Hippocampal formation (tissue), 2 donors: Measurements from ENCODE around the gene PLK2.
A peak's percentile ranks its signal among the peaks of the same experiment; 100 is the strongest.

ENCODE experiments used
- DNase-seq, 2 donors: peaks; one replicate each; lab custom pipeline; 2025; lab: John Stamatoyannopoulos, UW

PLK2 gene

DNA sequence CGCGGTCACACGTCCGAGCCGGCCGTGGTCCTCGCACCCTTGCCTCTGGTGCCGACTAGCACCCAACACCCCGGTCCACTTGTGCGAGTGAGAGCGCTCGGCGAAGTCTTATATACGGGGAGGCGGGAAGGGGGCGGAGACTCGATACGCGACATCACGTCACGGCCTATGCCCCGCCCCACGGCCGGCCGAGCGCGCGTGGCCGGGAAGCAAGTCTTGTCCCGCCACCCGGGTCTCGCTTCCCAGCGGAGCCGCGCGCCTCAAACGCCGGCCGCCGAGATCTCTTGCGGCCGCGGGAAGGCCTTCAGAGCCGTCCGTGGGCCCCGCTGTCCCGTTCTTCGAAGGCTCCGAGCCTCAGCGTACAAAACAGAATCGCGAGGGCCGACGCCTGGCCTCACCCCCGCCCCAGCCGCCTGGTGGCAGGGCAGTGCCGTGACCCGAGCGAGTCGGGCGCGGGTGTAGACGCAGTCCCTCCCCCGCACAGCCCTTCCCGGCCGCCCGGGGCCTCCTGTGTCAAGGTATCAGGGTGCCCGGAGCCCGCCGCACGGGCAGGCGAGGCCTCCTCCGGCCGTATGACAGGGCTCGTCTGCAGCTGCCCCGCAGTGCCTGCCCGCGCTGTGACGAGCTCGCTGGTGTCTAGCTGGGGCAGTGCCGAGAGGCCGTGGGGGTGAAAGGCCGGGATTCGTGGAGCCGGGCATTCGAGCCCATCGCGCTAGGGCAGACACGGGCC, at the start of gene PLK2:
Gene PLK2 (minus strand): TSS at position 85 of the 730 bp plus-strand sequence. CDS start 127 bp downstream, outside the sequence.
- DNase-seq, result peak; percentile 89 to 92

DNA sequence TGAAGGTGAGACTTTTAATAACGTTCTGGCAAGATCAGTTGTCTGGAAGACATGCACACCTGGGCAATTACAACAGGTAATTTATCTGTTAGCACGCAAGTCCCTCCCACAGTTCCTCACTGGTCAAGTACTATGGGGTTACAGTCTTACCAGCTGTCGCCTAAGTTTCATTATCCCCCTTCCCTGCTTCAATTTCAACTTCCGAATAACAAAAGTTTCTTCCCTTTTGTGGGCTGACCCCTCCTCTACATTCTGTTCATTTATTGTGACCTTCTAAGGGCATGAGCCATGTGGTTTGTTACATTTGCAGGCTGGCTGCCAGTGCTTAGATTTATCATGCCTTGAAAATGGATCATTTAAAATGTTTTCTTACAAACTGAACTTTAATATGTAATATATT, 47.8 kb upstream of the PLK2 start:
- DNase-seq, result no peak

DNA sequence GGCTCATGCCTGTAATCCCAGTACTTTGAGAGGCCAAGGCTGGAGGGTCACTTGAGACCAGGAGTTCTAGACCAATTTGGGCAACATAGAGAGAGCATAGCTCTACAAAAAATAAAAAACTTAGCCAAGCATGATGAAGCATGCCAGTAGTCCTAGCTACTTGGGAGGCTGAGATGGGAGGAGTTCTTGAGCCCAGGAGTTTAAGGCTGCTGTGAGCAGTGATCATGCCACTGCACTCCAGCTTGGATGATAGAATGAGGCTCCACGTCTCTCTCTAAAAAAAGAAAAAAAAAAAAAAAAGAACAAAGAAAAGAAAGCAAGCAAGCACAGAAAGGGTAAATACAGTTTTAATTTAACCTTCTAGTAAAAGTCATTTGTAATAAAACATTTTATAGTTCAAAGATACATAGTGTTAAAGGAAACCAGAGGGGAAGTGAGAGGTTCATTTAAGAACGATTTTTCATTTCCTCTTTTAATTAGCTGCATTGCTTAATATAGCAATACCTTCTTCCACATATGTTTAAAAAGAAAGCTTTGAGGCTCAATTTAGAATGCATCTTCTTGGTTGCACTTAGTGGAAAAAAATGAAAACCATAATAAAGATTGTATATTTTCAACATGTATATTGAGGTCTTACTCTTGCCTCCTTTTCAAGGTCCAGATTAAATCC, 46.2 kb upstream of the PLK2 start:
- DNase-seq, result no peak

DNA sequence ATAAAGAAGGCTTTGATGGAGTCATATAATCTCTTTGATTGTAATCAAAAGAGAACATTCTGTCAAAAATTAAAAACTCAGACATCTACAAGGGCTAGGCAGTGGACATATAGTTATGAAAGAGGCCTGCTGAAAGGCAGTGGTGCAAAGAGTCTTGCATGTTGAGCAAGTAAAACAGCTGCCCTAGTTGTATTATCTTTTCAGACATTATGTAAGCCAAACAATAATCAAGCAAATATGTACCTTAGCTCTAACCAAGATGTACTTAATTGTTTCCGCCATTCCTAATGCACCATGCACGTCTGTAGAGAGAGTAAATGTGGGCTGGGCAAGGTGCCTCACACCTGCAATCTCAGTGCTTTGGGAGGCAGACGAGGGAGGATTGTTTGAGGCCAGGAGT, 45.6 kb upstream of the PLK2 start:
- no peak for DNase-seq

DNA sequence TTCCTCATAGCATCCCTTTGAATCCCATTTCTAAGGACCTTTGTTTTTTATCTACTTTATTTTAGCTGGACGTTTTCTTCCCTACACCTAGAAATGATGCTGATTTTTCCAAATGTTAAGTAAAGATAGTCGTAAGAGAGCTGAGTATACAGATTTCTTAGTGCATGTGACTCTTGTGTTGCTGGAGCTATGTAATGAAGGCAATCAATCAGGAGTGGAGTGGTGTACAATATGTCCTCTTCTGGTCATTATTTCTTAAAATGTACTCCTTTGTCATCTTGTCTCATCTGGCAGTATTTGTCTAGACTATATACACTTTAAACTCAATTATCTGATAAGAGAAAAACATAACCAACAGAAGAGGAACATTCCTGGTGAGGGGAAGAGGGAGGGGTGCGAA, 44.9 kb upstream of the PLK2 start:
- DNase-seq, result no peak

DNA sequence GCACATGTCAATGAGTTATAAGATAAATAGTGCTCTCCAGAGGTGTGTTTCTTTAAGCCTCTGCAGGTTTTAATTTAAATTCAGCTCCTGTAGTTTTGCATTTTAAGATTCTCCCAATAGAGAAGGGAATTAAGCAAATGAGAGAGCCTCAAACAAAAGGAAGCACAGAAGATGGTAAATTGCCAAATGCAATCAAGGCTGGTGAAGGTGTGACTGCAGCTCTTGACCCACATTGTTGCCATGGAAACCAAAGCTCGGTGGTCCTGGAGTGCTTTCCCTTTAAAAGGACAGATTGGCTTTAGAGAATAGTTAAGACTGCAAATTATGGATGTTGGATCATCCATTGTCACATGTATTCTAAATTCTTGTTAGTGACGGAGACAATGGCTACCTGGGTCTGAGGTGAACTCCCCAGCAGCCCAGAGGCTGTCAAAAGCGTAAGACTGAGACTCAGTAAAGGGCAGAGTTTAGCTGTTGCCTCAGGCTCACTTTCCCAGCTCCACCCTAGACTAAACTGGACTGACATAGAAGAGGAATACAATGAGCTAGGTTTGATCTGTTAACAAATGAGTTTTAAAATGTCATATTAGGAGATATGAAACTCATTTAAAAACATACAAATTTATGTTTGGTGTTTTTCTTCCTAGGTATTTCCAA, 43.6 kb upstream of the PLK2 start:
- DNase-seq, result no peak

DNA sequence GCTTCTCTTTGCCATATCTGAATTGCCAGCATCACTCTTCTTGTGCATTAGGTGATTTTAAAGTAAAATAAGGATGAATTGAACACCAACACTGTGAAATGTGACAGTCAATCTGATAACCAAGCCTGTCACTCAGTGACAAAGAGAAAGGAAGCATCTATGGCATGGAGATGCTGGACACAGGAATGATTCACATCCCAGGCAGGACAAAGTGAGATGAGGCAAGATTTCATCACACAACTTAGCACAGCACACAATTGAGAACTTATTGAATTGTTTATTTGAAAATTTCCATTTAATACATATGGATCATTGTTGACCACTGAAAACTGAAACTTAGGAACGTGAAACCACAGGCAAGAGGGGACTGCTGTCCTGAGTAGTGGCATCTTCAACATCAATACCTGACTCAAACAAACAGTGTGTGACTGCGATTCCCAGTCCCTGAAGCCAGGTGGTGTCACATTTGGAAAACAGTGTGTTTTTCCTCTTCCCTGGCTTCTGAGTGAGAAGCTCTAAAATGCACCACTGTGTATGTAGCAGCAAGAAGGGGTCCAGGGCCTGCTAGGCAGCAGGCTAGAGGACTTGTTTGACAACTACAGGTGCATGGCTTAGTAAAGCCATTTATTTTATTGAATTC, 42.0 kb upstream of the PLK2 start:
- DNase-seq, result no peak

DNA sequence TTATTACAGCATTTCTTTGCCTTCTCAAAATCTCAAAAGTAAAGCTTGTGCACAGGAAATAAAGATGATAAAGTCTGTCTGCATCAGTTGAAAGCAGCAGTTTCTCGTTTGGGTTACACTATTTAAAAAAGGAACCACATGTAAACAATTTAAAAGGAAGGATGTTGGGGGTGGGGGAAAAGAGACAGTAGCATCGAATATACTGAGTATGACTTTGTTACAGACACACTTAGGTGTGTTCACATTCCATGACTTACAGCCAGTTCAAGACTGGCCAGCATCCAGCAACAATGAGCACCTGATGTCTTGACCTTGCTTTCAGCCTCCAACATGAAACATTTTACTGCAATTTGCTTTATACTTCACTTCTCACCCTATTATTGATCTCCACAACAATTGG, 40.1 kb upstream of the PLK2 start:
- DNase-seq, result no peak

DNA sequence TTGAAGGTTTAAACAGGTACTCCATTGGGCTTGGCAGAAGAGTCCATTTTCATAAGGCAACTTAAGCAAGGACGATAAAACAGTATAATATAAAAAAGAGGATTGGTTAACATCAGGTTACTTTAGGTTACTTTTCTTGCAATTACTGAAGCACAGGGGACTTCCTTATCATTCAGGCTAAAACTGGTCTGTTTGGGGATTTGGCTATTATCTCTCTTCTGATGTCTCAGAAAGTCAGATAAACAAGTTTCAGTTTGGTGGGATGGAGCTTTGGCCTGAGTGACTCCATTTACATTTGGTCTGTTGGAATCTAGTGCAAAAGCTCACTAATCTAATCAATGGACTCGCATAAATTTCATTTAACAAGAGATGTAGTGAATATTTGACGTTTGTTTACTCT, 39.3 kb upstream of the PLK2 start:
- DNase-seq, result no peak

DNA sequence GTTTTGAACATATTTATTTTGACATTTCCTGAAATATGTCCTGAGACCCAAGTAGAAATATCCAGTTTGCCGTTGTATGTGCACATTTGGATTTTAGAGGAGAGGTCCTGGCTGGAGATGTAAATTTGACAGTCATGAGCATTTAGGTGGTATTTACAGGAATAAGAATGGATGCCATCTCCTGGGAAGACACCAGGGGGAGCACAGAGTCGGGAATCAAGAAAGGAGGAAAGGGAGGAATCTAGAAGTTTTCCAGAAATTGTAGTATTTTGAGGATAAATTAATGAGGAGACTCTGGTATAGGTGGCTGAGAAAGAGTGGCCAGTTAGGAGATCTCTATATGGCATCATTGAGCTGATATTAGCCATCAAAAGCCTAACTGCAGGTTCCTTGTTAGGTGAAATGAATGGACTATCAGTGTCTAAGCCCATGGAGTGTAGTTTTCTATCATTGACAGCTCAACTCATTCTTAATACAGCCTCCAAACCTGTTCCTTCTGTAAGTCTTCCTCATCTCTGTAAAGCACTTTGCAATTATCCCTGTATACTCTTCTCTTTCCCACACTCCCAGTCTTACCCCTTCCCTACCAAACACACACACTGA, 38.6 kb upstream of the PLK2 start:
- peak; percentile 14 to 42 for DNase-seq

DNA sequence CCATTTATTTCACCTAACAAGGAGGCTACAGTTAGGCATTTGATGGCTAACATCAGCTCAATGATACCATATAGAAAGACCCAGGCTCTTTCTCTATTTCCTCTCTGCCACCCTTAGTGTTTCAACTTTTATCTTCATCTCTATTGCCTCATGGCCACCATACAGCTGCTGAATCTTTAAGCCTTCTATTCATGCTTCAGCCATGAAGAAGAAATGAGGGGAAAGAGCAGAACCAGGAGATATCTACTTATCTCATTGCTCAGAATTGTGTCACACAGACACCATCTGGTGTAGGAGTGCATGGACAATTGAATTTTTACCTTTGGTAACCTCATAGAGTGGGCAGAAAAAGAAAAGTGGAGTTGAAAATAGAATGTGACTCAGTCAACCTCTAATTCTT, 38.0 kb upstream of the PLK2 start:
- no peak for DNase-seq

DNA sequence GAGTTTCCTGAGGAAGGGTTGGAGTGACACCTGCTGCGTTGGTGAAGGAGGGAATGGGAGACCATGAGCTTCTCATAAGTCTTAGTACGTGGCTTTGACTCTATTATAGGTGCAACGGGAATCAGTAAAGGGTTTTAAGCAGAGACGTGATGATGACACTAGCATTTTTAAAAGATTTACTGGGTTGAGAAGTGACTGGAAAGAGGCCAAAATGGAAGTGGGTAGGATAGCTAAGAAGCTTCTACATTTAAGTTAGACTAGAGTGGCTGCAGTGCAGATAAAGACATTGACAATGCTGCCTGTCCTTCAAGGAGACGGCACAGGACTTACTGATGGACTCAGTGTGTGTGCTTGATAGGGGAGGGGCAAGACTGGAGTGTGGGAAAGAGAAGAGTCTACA, 37.5 kb upstream of the PLK2 start:
- no peak for DNase-seq

DNA sequence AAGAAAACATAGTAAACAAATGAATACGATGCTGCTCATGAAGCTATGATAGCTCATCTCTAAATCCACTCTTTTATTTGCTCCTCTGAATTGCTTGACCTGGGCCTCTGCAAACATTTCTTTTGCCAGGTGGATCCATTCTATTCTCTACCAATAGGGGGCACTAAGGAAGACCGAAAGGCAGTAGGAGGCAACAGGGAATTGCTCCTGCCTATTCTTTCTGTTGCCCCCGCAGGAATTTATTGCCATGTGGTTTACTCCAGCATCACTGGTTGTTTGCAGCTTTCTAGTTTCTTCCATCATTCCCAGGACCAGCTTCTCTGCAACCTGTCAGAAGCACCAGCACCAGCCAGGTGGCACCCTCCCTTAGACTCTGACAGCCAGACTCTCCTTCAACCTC, 36.6 kb upstream of the PLK2 start:
- no peak for DNase-seq

DNA sequence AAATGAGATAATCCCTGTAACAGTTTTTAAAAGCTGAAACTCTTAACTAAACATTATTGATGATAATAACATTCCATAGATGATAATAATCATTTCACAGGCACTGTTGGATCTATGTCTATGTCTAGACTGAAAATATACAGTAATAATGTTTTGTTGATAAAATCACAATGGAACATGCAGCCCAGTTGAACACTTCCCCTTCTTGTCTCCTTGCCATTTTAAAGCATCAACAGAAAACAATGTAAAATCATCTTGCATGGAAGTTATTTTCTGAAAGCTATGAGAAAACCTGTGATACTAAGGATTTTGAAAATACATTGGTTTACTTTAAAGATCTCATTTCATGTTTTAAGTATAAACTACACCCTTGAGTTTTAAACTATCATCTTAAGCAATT, 33.3 kb upstream of the PLK2 start:
- DNase-seq, result no peak

DNA sequence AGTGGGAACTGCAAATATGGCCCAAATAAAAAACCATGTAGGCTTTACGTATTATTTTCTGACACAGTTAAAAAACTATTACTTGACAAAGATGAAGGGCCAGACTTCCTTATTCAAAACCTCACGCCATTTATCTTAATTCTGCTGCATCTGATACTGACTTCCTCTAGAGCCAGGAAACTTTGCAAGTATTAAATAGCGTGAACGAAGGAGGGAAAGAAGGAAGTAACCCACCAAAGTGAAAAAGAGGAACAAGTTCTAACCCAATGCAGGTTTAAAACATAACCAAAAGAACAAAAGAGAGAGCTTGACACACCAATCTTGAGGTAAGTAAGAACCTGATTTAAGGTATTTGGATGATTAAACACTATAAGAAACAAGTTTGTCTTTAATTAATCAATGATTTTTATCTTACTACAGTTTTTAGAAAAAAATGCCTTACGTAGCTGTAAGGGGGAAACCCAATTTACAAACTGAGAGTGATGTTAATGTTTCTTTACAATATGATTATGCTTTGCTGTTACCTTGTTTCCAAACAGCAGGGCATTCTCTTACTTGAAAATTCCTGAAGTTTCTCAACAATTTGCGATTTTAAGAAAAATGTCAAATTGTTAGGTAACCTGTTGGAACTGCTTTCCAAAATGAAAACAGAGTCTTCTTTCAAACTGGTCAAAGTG, 31.5 kb upstream of the PLK2 start, which contains the start of gene GAPT:
Gene GAPT (plus strand): TSS at position 220 of the 677 bp plus-strand sequence. CDS start 3,102 bp downstream, outside the sequence.
- DNase-seq, result no peak

DNA sequence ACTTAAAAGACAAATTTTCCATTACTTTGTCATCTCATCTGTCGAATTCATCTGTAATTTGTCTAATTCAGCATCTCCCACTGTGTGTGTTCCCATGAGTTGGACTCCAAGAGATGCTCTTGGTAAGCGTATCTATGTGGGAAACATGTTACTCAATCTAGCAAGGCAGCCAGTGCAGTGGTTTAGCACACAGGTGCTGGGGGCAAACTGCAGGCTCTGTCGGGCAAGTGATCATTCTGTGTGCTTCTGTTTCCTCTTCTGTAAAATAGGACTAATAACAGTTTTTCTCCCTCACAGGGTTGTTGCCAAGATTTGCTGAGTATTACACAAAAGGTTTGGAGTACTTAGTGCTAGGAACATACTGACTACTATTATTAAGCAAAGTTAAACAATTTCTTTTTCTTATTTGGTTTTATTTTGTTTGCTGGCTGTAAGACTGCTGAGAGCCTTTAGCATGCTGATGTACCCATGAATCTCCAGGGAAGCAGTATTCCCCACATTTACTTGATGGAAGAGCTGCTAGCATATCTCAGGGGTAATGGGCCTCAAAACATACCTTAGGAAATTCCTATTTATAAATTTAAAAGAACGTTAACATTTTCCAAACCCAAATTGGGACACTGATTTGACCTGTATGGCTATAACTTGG, 30.6 kb upstream of the PLK2 start:
- no peak for DNase-seq

DNA sequence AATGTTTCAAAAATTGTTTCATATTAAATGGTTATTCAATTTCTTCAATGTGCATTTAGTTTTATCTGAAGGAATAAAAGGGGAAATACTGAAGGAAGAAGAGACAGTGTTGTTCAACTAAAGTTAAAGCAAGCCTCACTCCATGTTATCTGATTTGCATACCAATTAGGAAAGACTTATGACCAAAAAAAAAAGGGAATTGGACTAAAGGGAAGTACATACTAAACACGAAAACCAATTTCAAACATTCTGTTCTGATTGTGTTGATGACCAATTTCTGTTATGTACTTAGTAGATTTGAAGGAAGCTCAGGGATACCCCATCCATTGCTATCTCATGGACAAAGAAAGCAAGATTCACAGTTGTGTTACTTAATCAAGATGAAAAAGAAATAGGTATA, 26.4 kb upstream of the PLK2 start:
- no peak for DNase-seq

DNA sequence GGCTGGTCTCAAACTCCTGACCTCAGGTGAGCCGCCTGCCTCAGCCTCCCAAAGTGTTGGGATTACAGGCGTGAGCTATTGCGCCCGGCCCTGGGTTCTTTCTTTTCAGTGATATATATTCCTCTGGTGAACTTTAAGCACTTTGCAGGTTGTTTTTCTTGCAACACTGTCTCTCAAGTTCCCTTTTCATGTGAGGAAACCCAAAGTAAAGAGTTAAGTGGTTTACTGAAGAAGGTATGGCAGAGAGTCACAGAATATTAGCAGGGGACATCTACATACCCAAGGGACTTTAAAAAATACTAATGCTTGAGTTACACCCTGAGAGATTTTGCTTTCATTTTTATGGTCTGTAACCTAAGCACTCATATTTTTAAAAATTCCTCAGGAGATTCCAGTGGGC, 24.6 kb upstream of the PLK2 start:
- no peak for DNase-seq

DNA sequence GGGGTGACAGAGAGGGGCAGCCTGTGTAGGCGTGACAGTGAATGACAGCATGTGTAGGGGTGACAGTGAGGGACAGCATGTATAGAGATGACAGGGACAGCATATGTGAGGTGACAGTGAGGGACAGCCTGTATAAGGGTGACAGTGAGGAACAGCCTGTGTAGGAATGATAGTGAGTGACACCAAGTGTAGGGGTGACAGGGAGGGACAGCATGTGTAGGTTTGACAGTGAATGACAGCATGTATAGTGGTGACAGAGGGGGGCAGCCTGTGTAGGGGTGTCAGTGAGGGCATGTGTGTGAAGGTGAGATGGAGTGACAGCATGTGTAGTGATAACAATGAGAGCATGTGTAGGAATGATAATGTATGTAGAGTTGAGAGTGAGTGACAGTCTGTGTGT, 22.6 kb upstream of the PLK2 start:
- DNase-seq, result no peak

DNA sequence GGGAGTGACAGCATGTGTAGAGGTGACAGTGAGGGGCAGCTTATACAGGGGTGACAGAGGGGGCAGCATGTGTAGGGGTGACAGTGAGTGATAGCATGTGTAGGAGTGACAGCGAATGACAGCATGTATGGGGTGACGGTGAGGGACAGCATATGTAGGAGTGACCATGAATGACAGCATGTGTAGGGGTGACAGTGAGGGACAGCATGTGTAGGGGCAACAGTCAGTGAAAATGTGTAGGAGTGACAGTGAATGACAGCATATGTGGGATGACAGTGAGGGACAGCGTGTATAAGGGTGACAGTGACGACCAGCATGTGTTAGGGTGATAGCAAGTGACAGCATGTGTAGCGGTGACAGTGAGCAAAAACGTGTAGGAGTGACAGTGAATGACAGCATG, 21.9 kb upstream of the PLK2 start:
- no peak for DNase-seq

DNA sequence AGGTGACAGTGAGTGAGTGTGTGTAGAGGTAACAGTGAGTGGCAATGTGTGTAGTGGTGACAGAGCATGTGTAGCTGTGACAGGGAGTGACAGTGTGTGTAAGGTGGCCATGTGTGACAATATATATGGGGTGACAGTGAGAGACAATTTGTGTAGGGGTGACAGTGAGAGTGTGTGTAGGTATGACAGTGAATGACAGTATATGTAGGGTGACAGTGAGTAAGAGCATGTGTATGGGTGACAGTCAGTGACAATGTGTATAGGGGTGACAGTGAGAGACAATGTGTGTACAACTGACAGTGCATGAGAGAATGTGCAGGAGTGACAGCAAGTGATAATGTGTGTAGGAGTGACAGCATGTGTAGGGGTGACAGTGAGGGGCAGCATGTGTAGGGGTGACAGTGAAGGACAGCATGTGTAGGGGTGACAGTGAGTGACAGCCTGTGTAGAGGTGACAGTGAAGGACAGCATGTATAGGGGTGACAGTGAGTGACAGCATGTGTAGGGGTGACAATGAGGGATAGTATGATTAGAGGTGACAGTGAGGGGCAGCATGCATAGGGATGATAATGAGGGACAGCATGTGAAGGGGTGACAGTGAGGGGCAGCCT, 21.3 kb upstream of the PLK2 start:
- DNase-seq, result no peak
